SK-N-SH treated with all-trans-retinoic acid at 6 μM for 48 hours (cell line): Measurements from ENCODE around the gene AUTS2.

Source experiments
- ATAC-seq: fragments of 200-7000 bp; cut with Tn5 transposase; 3 replicates; pipeline ENCODE4 v1.9.1; 2020; ENCODE audit warnings: mild to moderate bottlenecking, moderate library complexity
- BACH2 ChIP-seq: fragments of 250-450 bp; sonication (Bioruptor Pico); IDR thresholded peaks from 2 replicates; pipeline ENCODE4 v1.9.0; 2021; ENCODE audit warnings: mild to moderate bottlenecking, borderline replicate concordance
- CSDC2 ChIP-seq: fragments of 250-450 bp; sonication (Bioruptor Pico); IDR thresholded peaks from 2 replicates; pipeline ENCODE4 v1.5.0; 2020; ENCODE audit warnings: mild to moderate bottlenecking, moderate library complexity
- ESRRG ChIP-seq: fragments of 250-450 bp; sonication (Bioruptor Pico); IDR thresholded peaks from 2 replicates; pipeline ENCODE4 v1.6.1; 2021; ENCODE audit warnings: mild to moderate bottlenecking
- GLIS3 ChIP-seq: fragments of 250-450 bp; sonication (Bioruptor Pico); IDR thresholded peaks from 2 replicates; pipeline ENCODE4 v1.5.0; 2020; ENCODE audit warnings: mild to moderate bottlenecking, moderate library complexity
- ISL1 ChIP-seq: fragments of 250-450 bp; sonication (Bioruptor Pico); IDR thresholded peaks from 2 replicates; pipeline ENCODE4 v2.1.2; 2022; ENCODE audit warnings: mild to moderate bottlenecking, moderate library complexity
- OSR1 ChIP-seq: fragments of 250-450 bp; sonication (Bioruptor Pico); IDR thresholded peaks from 2 replicates; pipeline ENCODE4 v1.8.0; 2022; ENCODE audit warnings: moderate library complexity, mild to moderate bottlenecking, inconsistent platforms
- RARB ChIP-seq: fragments of 250-450 bp; sonication (Bioruptor Pico); IDR thresholded peaks from 2 replicates; pipeline ENCODE4 v1.8.0; 2021; ENCODE audit warnings: mild to moderate bottlenecking, moderate library complexity
- TCF4 ChIP-seq: fragments of 250-450 bp; sonication (Bioruptor Pico); IDR thresholded peaks from 2 replicates; pipeline ENCODE4 v1.8.0; 2021; ENCODE audit warnings: mild to moderate bottlenecking, moderate library complexity, borderline replicate concordance
- TOX ChIP-seq: fragments of 250-450 bp; sonication (Bioruptor Pico); IDR thresholded peaks from 2 replicates; pipeline ENCODE4 v1.8.0; 2021; ENCODE audit warnings: mild to moderate bottlenecking, moderate library complexity, borderline replicate concordance
- ZC3H10 ChIP-seq: fragments of 250-450 bp; sonication (Bioruptor Pico); IDR thresholded peaks from 2 replicates; pipeline ENCODE4 v1.5.1; 2021; ENCODE audit warnings: mild to moderate bottlenecking, moderate library complexity
- ZFP3 ChIP-seq: fragments of 250-450 bp; sonication (Bioruptor Pico); IDR thresholded peaks from 2 replicates; pipeline ENCODE4 v1.5.0; 2020; ENCODE audit warnings: mild to moderate bottlenecking, moderate library complexity
- ZNF565 ChIP-seq: fragments of 450-650 bp; formaldehyde crosslinking; conservative IDR thresholded peaks from 2 replicates; pipeline ENCODE4 v1.5.0; 2020; ENCODE audit warnings: low read depth, mild to moderate bottlenecking, moderate library complexity
- ZNF70 ChIP-seq: fragments of 450-650 bp; formaldehyde crosslinking; IDR thresholded peaks from 2 replicates; pipeline ENCODE4 v1.5.0; 2020; ENCODE audit warnings: mild to moderate bottlenecking, moderate library complexity
- ZNF8 ChIP-seq: fragments of 450-650 bp; formaldehyde crosslinking; IDR thresholded peaks from 2 replicates; pipeline ENCODE4 v1.5.0; 2020; ENCODE audit warnings: mild to moderate bottlenecking, moderate library complexity
- TF ChIP-seq, protein P1 (sequence below): fragments of 250-450 bp; sonication (Bioruptor Pico); IDR thresholded peaks from 2 replicates; pipeline ENCODE4 v1.8.0; 2021; ENCODE audit warnings: low read depth, mild to moderate bottlenecking, moderate library complexity, borderline replicate concordance
- TF ChIP-seq, protein P2 (sequence below): fragments of 250-450 bp; sonication (Bioruptor Pico); IDR thresholded peaks from 2 replicates; pipeline ENCODE4 v1.5.1; 2020; ENCODE audit warnings: low read depth, mild to moderate bottlenecking, moderate library complexity
- TF ChIP-seq, protein P3 (sequence below): fragments of 250-450 bp; sonication (Bioruptor Pico); IDR thresholded peaks from 2 replicates; pipeline ENCODE4 v1.5.0; 2020; ENCODE audit warnings: mild to moderate bottlenecking, moderate library complexity
- TF ChIP-seq, protein P4 (sequence below): fragments of 250-450 bp; sonication (Bioruptor Pico); IDR thresholded peaks from 2 replicates; pipeline ENCODE4 v1.8.0; 2020; ENCODE audit warnings: mild to moderate bottlenecking, moderate library complexity, borderline replicate concordance
- TF ChIP-seq, protein P5 (sequence below): fragments of 250-450 bp; sonication (Bioruptor Pico); IDR thresholded peaks from 2 replicates; pipeline ENCODE4 v1.5.1; 2021; ENCODE audit warnings: mild to moderate bottlenecking, moderate library complexity

The AUTS2 gene

DNA sequence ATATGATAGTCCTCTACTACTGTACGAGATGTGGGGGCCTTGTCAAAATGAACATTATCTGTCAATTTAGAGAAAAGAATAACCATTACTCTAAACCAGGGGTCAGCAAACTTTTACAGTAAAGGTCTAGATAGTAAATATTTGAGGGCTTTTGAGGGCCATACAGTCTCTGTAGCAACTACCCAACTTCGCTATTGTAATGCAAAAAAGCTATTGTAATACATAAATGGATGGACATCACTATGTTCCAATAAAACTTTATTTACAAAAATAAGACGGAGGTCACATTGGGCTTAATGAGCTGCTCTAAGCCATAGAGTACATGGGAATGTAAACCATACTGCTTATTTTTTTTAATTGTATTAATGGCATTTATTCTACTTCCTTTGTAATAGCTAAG is 1055.9 kb downstream of the AUTS2 start:
- TF ChIP-seq ZNF565 (CRISPR knock-in tag), result no peak
- no peak for TF ChIP-seq GLIS3 (CRISPR knock-in tag)
- TF ChIP-seq ESRRG (CRISPR knock-in tag), result no peak
- no peak for TF ChIP-seq TOX (CRISPR knock-in tag)
- TF ChIP-seq CSDC2 (CRISPR knock-in tag), result no peak
- TF ChIP-seq, protein P1, sequence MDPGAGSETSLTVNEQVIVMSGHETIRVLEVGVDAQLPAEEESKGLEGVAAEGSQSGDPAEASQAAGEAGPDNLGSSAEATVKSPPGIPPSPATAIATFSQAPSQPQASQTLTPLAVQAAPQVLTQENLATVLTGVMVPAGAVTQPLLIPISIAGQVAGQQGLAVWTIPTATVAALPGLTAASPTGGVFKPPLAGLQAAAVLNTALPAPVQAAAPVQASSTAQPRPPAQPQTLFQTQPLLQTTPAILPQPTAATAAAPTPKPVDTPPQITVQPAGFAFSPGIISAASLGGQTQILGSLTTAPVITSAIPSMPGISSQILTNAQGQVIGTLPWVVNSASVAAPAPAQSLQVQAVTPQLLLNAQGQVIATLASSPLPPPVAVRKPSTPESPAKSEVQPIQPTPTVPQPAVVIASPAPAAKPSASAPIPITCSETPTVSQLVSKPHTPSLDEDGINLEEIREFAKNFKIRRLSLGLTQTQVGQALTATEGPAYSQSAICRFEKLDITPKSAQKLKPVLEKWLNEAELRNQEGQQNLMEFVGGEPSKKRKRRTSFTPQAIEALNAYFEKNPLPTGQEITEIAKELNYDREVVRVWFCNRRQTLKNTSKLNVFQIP, result no peak
- TF ChIP-seq BACH2 (CRISPR knock-in tag), result no peak
- no peak for TF ChIP-seq ZNF70 (CRISPR knock-in tag)
- TF ChIP-seq ZC3H10 (CRISPR knock-in tag), result no peak
- TF ChIP-seq, all 23 proteins: peak for 0
- no peak for ATAC-seq

DNA sequence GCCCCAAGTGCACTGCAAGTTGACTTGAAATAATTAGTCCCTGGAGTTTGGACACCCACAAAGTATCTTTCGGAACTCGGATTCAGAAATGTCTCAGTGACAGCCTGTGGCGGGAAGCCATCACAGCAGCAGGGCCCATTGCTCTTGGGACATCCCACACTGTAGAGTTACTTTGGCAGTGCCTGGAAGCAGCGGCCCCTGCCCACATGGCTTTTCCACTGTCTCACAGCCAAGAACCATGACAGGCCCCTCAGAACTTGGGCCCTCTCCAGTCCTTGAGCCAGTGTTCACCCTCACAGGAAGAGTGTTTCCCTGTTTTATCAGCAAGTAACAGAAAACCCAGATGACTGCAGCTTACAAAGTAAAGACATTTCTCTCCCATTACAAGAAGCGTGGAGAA is 1056.7 kb downstream of the AUTS2 start:
- no peak for ATAC-seq
- no peak for TF ChIP-seq TCF4 (CRISPR knock-in tag)
- TF ChIP-seq ISL1 (CRISPR knock-in tag), result no peak
- no peak for TF ChIP-seq RARB (CRISPR knock-in tag)
- no peak for TF ChIP-seq ZFP3 (CRISPR knock-in tag)
- TF ChIP-seq ZC3H10 (CRISPR knock-in tag), result no peak
- TF ChIP-seq GLIS3 (CRISPR knock-in tag), result no peak
- TF ChIP-seq ZNF8 (CRISPR knock-in tag), result no peak
- no peak for TF ChIP-seq CSDC2 (CRISPR knock-in tag)
- TF ChIP-seq OSR1 (CRISPR knock-in tag), result no peak
- TF ChIP-seq, protein P2, sequence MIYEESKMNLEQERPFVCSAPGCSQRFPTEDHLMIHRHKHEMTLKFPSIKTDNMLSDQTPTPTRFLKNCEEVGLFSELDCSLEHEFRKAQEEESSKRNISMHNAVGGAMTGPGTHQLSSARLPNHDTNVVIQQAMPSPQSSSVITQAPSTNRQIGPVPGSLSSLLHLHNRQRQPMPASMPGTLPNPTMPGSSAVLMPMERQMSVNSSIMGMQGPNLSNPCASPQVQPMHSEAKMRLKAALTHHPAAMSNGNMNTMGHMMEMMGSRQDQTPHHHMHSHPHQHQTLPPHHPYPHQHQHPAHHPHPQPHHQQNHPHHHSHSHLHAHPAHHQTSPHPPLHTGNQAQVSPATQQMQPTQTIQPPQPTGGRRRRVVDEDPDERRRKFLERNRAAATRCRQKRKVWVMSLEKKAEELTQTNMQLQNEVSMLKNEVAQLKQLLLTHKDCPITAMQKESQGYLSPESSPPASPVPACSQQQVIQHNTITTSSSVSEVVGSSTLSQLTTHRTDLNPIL (CRISPR knock-in tag), result no peak
- TF ChIP-seq, all 23 proteins: peak for 0

DNA sequence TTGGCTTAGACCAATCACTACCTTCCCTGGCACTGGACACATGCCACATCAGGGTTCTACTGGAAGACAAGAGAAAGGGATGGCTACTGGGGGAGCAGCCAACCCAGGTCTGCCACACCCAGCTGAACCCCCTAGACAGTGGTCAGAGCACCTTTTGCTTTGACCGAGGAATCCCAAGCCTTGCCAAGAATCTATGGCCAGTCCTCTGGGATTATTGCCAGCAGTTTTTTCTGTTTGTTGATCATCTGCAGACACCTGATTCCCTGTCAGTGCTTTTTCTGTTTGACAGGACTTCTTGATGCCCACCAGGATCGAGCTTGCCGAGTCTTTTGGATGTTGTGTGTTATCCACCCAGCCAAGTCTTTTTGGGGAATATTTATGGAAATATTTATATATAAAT is 1057.4 kb downstream of the AUTS2 start:
- no peak for ATAC-seq
- TF ChIP-seq GLIS3 (CRISPR knock-in tag) (no peak), TOX (CRISPR knock-in tag) (no peak), ZNF8 (CRISPR knock-in tag) (no peak), ZNF70 (CRISPR knock-in tag) (no peak), RARB (CRISPR knock-in tag) (no peak), ZNF565 (CRISPR knock-in tag) (no peak), ZC3H10 (CRISPR knock-in tag) (no peak), ESRRG (CRISPR knock-in tag) (no peak), TCF4 (CRISPR knock-in tag) (no peak)
- TF ChIP-seq, protein P2 (CRISPR knock-in tag), result no peak
- TF ChIP-seq, protein P3, sequence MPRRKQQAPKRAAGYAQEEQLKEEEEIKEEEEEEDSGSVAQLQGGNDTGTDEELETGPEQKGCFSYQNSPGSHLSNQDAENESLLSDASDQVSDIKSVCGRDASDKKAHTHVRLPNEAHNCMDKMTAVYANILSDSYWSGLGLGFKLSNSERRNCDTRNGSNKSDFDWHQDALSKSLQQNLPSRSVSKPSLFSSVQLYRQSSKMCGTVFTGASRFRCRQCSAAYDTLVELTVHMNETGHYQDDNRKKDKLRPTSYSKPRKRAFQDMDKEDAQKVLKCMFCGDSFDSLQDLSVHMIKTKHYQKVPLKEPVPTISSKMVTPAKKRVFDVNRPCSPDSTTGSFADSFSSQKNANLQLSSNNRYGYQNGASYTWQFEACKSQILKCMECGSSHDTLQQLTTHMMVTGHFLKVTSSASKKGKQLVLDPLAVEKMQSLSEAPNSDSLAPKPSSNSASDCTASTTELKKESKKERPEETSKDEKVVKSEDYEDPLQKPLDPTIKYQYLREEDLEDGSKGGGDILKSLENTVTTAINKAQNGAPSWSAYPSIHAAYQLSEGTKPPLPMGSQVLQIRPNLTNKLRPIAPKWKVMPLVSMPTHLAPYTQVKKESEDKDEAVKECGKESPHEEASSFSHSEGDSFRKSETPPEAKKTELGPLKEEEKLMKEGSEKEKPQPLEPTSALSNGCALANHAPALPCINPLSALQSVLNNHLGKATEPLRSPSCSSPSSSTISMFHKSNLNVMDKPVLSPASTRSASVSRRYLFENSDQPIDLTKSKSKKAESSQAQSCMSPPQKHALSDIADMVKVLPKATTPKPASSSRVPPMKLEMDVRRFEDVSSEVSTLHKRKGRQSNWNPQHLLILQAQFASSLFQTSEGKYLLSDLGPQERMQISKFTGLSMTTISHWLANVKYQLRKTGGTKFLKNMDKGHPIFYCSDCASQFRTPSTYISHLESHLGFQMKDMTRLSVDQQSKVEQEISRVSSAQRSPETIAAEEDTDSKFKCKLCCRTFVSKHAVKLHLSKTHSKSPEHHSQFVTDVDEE (CRISPR knock-in tag), result no peak
- TF ChIP-seq, protein P4, sequence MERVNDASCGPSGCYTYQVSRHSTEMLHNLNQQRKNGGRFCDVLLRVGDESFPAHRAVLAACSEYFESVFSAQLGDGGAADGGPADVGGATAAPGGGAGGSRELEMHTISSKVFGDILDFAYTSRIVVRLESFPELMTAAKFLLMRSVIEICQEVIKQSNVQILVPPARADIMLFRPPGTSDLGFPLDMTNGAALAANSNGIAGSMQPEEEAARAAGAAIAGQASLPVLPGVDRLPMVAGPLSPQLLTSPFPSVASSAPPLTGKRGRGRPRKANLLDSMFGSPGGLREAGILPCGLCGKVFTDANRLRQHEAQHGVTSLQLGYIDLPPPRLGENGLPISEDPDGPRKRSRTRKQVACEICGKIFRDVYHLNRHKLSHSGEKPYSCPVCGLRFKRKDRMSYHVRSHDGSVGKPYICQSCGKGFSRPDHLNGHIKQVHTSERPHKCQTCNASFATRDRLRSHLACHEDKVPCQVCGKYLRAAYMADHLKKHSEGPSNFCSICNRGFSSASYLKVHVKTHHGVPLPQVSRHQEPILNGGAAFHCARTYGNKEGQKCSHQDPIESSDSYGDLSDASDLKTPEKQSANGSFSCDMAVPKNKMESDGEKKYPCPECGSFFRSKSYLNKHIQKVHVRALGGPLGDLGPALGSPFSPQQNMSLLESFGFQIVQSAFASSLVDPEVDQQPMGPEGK, result no peak
- TF ChIP-seq, protein P5, sequence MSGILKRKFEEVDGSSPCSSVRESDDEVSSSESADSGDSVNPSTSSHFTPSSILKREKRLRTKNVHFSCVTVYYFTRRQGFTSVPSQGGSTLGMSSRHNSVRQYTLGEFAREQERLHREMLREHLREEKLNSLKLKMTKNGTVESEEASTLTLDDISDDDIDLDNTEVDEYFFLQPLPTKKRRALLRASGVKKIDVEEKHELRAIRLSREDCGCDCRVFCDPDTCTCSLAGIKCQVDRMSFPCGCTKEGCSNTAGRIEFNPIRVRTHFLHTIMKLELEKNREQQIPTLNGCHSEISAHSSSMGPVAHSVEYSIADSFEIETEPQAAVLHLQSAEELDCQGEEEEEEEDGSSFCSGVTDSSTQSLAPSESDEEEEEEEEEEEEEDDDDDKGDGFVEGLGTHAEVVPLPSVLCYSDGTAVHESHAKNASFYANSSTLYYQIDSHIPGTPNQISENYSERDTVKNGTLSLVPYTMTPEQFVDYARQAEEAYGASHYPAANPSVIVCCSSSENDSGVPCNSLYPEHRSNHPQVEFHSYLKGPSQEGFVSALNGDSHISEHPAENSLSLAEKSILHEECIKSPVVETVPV (CRISPR knock-in tag), result no peak
